GM19438 (cell line): ENCODE measurements around the gene B4GALNT4.
"Not testable (repeated sequence)": the region's sequence is repeated elsewhere in the genome, so short reads cannot be mapped to it uniquely, and the experiment has no call there.

Experiments used
- ATAC-seq: cut with Tn5 transposase; IDR thresholded peaks from one replicate; pipeline ENCODE4 v1.9.1; 2021; ENCODE audit warnings: low read depth; ENCODE audit not compliant: unreplicated experiment

The B4GALNT4 gene

DNA sequence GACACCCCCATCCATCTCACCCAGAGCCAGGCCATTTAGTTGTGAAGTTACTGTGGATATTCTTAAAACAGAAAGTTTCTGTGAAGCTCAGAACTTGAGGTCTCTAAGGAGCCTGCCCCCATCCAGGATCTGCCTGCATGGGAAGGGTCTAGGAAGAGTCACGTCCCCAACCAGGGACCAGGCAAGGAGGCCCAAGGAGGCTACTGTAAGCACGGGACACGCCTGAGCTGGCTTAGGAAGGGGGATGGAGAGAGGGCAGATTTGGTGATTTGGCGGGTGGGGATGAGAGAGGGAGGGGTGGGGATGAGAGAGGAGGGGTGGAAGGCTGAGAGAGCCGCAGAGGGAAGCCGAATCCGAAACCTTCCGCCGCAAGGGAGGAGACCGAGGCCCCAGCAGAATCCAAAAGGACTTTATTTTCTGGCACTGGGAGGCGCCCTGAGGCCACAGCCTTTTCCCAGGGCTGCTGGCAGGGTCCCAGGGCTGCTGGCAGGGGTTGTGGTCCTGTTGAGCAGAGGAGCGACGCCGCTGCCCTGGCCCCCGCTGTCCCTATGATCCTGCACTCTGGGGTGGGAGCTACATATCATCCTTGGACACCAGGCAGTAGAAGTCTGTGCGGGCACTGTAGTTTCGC lies 36.1 kb downstream of the B4GALNT4 start:
- no peak for ATAC-seq

GRCh38 chr11:405954-406795 lies 36.9 kb downstream of the B4GALNT4 start:
- ATAC-seq: no peak

GRCh38 chr11:406796-407650 lies 37.7 kb downstream of the B4GALNT4 start:
- peak; percentile 73 for ATAC-seq

GRCh38 chr11:407651-408123 lies 38.4 kb downstream of the B4GALNT4 start:
- no peak for ATAC-seq

DNA sequence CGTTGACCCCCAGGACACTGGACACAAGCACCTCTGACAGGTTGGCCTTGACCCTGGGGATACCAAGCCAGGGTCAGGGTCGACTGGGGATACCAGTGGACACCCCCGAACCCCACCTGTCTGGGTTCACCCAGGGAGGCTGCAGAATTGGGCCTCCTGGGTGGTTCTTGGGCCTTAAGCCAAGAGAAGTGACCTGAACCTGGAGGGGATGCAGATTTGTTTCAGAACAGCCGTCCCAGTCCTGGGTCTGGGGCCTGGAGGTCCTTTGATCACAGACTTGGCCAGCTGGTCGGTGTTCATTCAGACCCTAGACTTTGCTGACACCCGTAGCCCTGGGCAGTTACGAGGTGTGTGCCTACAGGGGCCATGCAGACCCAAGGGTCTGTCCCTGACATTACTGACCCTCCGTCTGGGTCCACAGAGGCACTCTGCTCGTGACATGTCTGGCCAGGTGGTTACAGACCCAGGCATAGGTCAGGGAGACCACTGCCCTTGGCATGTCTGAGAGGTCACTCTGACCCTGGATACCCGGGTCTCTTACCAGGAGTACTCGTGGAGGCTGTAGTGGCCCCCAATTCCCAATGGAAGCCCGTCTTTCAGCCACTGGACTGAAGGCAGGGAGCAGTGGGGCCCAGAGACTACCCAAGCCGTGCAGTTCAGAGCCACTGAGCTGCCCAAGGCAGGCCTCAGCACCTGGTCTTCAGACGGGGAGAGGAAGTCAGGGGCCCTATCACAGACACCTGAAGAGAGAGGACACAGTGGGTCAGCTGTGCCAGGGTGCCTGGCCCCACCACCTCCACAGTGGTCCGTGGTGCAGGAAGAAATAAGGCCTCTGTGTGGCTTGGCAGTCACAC lies 39.1 kb downstream of the B4GALNT4 start:
- ATAC-seq: no peak

- ATAC-seq: no peak
Observed at GRCh38 chr11:409008-409599, 39.8 kb downstream of the B4GALNT4 start.

DNA sequence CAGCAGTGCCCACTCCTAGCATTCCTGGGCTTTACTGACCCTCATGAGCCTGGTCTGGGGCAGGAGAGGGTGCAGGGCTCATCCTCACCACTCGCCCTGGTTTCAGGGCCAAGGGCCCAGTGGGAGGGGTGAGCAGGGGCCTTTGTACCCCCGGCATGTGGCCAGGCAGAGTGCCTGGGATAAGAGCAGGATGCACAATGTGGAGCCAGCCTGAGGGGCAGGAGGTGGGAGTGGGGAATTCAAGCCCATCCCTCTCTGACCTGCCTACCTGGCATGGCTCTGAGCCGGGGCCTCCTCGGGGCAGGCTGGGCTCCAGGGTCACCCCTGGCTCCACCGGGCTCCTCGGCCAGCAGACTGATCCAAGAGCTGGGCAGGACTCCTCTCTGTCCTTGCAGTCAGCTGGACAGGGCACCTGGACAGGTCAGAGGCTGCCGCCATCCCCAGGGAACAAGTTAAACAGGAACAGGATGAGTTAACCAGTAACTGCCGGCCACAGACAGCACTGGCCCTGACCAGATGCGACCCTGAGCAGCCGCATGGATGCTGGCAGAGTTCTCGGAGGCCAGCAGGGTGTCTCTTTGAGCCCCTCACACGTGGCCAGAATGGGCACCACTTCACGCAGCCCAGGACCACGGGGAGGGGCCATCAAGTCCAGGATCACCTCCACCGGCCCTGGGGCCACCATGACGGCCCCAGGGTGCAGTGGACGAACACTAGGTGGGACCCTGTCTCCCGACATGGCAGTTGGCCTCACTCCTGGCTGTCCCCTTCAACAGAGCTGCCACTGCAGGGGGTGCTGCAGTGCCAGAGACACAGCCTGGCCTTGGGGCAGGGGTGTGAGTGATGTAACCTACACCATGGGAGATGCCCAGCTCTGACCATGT lies 40.5 kb downstream of the B4GALNT4 start:
- no peak for ATAC-seq

DNA sequence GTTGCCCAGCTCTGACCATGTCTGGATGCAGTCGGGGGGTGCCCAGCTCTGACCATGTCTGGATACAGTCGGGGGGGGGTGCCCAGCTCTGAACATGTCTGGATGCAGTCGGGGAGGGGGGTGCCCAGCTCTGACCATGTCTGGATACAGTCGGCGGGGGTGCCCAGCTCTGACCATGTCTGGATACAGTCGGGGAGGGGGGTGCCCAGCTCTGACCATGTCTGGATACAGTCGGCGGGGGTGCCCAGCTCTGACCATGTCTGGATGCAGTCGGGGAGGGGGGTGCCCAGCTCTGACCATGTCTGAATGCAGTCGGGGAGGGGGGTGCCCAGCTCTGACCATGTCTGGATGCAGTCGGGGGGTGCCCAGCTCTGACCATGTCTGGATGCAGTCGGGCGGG lies 41.4 kb downstream of the B4GALNT4 start:
- ATAC-seq: not testable (repeated sequence)

- ATAC-seq: not testable (repeated sequence)
Observed at GRCh38 chr11:411520-411919, 42.2 kb downstream of the B4GALNT4 start.

GRCh38 chr11:412641-413119 lies 43.4 kb downstream of the B4GALNT4 start:
- ATAC-seq: no peak

DNA sequence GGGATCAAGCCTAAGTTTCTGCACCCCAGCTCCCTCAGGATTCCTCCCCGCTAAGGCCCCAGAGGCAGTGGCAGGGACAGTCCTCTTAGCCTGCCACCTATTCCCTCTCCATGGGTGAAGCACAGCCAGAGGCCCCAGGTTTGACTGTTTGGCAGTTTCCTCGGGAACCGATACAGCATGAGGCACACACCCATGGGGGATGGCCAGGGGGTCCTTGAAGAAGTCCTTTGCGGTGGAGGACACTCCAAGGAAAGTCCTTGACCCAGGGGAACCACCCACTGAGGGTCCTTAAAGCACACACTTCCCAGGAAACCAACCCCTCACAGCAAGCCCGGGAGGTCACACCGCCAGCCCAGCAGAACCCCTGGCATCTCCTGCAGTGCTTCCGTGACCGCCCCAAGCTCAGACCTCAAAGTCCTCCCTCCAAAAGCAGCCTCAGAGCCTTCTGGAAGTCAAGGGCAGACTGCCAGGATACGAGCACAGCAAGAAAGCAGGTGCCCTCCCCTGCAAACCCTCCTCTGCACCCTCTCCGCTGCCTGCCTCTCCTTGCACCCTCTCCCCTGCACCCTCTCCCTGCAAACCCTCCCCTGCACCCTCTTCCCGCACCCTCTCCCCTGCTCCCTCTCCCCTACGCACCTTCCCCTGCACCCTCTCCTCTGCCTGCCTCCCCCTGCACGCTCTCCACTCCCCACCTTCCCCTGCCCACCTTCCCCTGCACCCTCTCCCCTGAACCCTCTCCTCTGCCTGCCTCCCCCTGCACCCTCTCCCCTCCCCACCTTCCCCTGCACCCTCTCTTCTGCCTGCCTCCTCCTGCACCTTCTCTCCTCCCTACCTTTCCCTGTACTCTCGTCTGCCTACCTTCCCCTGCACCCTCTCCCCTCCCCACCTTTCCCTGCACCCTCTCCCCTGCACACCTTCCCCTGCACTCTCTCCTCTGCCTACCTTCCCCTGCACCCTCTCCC lies 44.1 kb downstream of the B4GALNT4 start:
- no peak for ATAC-seq

DNA sequence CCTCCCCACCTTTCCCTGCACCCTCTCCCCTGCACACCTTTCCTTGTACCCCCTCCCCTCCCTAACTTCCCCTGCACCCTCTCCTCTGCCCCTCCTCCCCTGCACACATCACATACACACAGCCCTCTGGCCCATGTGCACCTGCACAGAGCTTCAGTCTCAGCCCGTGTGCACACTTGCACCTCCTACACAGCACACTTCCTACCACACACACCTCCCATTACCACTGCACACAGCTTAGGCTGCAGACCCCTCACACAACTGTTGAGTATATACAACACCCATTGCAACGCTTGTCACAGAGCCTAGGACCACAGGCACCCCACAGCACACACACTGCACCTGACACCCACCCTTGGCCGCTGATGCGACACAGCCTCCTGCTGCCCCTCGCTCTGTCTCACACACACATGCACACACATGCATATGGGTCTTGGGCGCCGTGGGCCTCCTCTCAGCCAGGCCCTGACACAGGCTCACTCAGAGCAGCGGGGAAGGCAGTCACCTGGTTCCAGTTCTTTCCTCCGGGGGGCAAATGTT lies 45.1 kb downstream of the B4GALNT4 start:
- no peak for ATAC-seq

- no peak for ATAC-seq
Observed at GRCh38 chr11:415640-416041, 46.3 kb downstream of the B4GALNT4 start.

GRCh38 chr11:416051-416756 lies 46.9 kb downstream of the B4GALNT4 start:
- peak; percentile 9 for ATAC-seq

DNA sequence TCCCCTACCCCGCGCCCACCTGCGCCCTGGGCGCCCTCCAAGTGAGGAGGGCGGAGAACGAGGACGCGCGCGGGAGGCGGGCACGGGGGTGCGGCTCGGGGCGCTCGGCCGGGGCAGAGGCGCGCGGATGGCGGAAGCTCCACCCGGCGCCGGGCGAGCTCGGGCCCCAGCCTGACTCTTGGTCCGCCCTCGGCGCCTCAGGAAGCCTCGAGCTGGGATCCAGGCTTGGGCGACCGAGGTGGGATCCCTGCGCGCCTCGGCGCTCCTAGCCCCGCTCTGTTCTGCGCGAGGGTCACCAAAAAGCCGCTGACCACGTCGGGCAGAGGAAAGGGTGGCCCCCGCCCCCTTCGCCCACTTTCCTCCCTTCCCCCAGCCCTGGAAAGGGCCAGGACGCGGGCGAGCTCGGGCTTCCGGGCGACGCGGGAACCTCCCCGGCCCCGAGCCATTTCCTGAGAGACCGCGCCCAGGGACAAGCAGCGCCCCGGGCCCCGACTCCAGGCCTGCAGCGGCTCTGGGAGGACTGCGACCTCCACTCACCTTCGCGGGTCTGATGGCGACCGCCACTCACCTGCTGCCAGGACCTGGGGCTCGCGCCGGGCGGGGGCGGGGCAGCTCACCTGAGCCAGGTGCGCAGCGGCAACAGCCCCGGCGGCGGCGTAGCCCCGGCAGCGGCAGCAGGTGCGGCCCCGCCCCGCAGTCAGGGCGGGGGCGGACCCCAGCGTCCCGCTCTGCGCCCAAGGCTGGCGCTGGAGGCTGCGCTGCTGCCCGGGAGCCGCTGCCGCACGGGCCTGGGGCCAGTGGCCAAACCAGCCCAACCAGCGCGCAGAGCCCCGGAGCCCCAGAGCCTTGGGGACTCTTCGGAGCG lies 47.7 kb downstream of the B4GALNT4 start:
- ATAC-seq: peak; percentile 61
